PC-9 (cell line): ENCODE data around the gene TAF6L.

Experiments used
- EZH2 ChIP-seq: fragments of 200-600 bp; sonication (generic); IDR thresholded peaks from 2 replicates; pipeline ENCODE4 v1.8.0; 2017; ENCODE audit warnings: antibody characterized with exemption, low read depth
- TF ChIP-seq, protein P1 (sequence below): fragments of 200-600 bp; sonication (generic); conservative IDR thresholded peaks from 2 replicates; pipeline ENCODE4 v1.6.1; 2017; ENCODE audit warnings: mixed run types, antibody characterized with exemption, mild to moderate bottlenecking, moderate library complexity

DNA sequence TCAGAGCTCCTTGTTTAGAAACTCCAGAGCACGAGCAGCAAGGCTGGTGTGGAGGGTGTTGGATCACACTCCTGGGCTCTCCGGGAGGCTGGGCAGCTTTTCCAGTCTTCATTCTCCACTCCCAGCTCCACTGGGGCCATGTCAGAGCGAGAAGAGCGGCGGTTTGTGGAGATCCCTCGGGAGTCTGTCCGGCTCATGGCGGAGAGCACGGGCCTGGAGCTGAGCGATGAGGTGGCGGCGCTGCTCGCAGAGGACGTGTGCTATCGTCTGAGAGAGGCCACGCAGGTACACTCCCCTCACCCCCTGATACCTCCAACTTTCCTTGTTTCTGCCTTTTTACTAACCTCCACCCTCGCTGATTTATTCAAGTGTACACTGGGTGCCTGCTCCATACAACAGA lies 4.5 kb downstream of the TAF6L start:
- TF ChIP-seq, protein P1, sequence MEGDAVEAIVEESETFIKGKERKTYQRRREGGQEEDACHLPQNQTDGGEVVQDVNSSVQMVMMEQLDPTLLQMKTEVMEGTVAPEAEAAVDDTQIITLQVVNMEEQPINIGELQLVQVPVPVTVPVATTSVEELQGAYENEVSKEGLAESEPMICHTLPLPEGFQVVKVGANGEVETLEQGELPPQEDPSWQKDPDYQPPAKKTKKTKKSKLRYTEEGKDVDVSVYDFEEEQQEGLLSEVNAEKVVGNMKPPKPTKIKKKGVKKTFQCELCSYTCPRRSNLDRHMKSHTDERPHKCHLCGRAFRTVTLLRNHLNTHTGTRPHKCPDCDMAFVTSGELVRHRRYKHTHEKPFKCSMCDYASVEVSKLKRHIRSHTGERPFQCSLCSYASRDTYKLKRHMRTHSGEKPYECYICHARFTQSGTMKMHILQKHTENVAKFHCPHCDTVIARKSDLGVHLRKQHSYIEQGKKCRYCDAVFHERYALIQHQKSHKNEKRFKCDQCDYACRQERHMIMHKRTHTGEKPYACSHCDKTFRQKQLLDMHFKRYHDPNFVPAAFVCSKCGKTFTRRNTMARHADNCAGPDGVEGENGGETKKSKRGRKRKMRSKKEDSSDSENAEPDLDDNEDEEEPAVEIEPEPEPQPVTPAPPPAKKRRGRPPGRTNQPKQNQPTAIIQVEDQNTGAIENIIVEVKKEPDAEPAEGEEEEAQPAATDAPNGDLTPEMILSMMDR = no peak
- no peak for TF ChIP-seq EZH2
